D721Med (cell line): Measurements from ENCODE around the gene CADPS.

ENCODE experiments used
- DNase-seq: peaks from one replicate; pipeline ENCODE4 v3.0.0; 2011; ENCODE audit warnings: low spot score; ENCODE audit not compliant: insufficient read length
- FAIRE-seq: peaks from 2 replicates; lab custom pipeline; 2011; peaks lifted over from hg19 to GRCh38; lab: Jason Lieb, UNC
- TF ChIP-seq, protein P1 (sequence below): IDR thresholded peaks from 2 replicates; pipeline ENCODE4 v1.5.1; 2012; ENCODE audit warnings: mild to moderate bottlenecking, control low read depth; ENCODE audit not compliant: insufficient read depth; ENCODE audit errors: missing control alignments

Gene CADPS

DNA sequence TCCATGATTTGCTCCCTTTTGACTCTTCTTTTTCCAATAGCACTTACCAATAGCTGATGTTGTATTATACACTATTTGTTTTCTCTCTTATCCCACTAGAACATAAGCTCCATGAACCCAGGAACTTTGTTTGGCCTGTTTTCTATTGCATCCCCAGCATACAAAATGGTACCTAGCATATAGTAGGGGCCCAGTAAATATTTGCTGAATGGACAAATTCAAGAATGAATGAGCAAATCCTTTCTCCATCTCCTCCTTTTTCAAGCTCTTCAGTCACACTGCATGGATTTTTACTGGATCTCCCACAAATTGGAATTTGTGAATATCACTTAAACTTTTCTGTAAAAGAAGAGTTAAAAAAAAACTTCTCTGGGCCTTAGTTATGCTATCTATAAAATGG, 435.2 kb downstream of the CADPS start:
- DNase-seq (no peak), FAIRE-seq (no peak)
- TF ChIP-seq, protein P1, sequence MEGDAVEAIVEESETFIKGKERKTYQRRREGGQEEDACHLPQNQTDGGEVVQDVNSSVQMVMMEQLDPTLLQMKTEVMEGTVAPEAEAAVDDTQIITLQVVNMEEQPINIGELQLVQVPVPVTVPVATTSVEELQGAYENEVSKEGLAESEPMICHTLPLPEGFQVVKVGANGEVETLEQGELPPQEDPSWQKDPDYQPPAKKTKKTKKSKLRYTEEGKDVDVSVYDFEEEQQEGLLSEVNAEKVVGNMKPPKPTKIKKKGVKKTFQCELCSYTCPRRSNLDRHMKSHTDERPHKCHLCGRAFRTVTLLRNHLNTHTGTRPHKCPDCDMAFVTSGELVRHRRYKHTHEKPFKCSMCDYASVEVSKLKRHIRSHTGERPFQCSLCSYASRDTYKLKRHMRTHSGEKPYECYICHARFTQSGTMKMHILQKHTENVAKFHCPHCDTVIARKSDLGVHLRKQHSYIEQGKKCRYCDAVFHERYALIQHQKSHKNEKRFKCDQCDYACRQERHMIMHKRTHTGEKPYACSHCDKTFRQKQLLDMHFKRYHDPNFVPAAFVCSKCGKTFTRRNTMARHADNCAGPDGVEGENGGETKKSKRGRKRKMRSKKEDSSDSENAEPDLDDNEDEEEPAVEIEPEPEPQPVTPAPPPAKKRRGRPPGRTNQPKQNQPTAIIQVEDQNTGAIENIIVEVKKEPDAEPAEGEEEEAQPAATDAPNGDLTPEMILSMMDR, result no peak

DNA sequence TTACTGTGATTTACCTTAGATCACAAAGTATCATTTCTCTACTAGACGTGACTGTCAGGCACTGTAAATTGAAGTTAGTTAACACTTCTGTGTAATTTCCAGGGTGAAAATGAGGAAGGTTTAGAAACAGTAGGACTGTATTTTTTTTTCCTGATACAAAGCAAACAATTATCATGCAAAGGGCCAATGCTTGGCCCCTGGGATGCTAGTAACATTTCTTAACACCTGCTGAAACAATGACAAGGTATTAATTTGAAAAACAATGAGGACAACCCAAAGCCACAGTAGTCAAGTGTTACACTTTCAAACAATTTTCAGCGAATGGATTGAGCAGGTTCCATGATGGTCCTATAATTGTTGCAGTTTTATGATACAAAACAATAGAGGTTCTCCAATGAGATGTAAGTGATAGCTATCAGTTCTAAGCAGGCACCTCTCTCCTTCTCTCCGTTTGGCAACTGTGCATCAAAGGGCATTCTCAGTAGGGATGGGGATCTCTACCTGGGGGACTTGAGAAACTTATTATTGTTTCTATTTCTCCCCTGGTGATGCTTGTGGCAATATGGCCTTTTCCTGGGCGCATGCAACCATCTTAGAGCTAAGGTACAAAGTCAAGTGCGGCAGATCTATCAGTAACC, 435.9 kb downstream of the CADPS start:
- DNase-seq (no peak), FAIRE-seq (peak; percentile 38)
- TF ChIP-seq, protein P1, result no peak

DNA sequence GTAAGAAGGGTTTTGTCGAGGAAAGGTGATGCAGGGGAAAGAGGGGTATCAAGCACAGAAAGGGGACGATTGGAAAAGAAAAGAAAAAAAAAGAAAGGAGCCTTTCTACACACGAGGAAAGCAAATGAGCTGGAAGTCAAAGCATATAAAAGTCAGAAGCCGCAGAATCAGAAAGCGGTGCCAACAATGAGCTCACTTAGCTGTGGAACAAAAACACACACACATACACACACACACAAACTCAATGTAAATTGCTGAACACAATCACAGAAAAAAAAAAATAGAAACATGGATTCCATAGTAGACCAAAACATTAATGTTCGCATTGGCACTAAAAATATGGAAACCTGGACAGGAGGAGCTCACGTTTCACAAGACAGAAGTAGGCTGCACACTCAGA, 438.4 kb downstream of the CADPS start:
- DNase-seq (no peak), FAIRE-seq (no peak)
- TF ChIP-seq, protein P1, result no peak

DNA sequence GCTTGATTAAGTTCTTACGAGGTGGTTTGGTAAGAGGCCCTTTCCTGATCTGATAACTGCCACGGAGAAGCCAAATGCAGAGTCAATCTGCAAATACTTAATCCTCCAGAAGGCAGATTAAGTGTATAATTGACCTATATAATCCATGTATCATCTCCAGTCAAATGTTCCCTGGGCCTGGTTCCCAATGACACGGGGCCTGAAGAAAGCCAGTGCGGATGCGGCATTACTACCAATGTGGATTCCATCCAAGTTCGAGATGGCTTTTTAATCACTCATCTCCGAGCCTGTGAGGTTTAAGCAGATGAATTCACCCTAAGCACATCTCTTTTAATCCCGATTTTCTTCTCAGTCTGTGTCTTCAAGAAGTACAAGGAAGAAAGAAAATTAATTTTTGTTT, 441.8 kb downstream of the CADPS start:
- peak; percentile 96 for FAIRE-seq
- DNase-seq, result no peak
- TF ChIP-seq, protein P1, result no peak

DNA sequence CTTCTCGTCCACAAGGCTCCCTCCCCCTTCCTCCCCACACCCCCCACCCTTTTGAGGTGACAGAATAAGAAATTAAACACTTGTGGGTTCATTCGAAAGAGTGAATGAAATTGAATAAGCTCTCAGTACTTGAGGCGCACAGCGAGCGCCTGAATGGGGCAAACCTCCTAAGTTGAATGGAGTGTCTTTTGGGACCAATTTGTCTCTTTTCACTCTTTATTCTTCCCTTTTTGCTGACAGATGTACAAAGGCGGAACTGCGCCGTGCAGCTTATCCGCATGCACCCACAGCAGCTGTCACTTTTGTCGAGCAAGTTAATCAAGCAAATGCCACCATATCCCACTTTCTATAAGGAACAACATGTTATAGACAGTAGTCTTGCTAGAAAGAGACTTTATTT, 454.0 kb downstream of the CADPS start:
- DNase-seq (no peak), FAIRE-seq (peak; percentile 74)
- TF ChIP-seq, protein P1, result no peak

DNA sequence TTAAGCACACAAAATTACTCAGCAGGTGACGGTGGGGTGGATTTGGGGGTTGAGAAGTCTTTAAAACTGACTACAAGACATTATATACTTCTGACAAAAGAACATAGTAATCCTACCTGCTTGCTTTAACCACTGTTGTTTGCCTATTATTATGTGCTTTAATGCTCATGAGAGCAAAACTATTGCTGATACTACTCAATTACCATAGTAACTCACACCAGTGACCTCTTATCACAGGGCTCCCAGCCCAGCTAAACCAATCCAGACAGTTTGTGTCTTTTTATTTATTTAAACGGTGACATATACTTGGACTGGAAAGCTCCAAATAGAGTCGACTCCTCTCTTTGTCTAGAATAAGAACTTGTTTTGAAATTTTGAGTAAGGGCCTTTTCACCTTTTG, 459.1 kb downstream of the CADPS start:
- DNase-seq, result no peak
- TF ChIP-seq, protein P1, result no peak
- no peak for FAIRE-seq

DNA sequence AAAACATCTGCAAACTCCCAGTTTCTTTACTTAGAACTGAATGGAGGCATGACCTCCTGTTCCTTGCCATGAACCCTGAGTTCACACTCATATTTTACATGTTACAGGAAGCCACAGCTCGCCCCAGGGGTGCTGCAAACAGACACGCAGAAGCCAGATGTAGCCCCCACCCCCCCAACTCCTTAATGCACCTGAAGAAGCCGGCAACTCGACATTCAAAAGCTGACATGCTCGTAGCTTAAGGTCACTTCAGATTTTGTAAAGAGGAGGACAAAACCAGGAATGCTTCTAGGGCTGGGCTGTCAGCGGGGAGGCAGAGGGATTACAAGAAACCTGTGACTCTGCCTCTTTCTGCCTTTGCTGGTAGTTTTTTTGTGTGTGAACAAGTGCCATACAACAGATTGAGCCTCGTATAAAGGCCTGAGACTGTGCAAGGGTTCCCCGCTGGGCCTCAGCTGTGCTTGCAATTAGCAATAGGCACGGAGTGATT, 459.9 kb downstream of the CADPS start:
- FAIRE-seq, result no peak
- TF ChIP-seq, protein P1, result no peak
- no peak for DNase-seq
